Measurements from ENCODE around the gene STAT4. TPM values are rescaled to one million over a fixed set of nuclear protein-coding genes. Genes with fewer than 3 reads are reported as not detected.

The STAT4 gene
- total and polyA plus RNA-seq, 5 donors from 2014 or later = 22.7 to 60.0 (median 28.8) TPM

- Mint-ChIP-seq H3K27ac (no peak overlapping the region), H3K27me3 (no peaks in the 10 kb centered on the region), H3K9me3 (peaks cover 0 to 3% (median 0%) of the 10 kb centered on the region in 7 donors), H3K4me3 (no peak overlapping the region), H3K36me3 (peaks cover 4% of the 10 kb centered on the region), H3K4me1 (peaks cover 13 to 34% (median 21%) of the 10 kb centered on the region in 4 donors)
- Histone ChIP-seq H3K4me1 (ENCODE audit: control insufficient read depth, insufficient read depth, low read length, poor library complexity, severe bottlenecking) (peaks cover 65% of the 10 kb centered on the region), H3K36me3 (ENCODE audit: control insufficient read depth, insufficient read depth, low read length) (no peaks in the 10 kb centered on the region), H3K4me3 (ENCODE audit: low read depth, low read length) (peak overlapping the region; percentile 90), H3K27ac (ENCODE audit: insufficient read depth, low read length, poor library complexity, severe bottlenecking) (peak overlapping the region; percentile 95), H3K9me3 (ENCODE audit: control insufficient read depth in 2 of 2, low read length in 2 of 2) (no peaks in the 10 kb centered on the region), H3K27me3 (ENCODE audit: control insufficient read depth, insufficient read depth, low read length) (no peaks in the 10 kb centered on the region)
- DNase-seq (peak; percentile 87 to 98 (median 89)), ATAC-seq (ENCODE audit: low read depth in 2 of 2) (peak; percentile 76 to 77)
Measured at GRCh38 chr2:191020221-191020741, 130.5 kb downstream of the STAT4 start.

GRCh38 chr2:191019376-191019775 is 131.4 kb downstream of the STAT4 start:
- no peaks in the 10 kb centered on the region for H3K36me3 ChIP-seq (ENCODE audit: control insufficient read depth, insufficient read depth, low read length)
- Mint-ChIP-seq H3K27ac (peak overlapping the region in 2 of 3 donors; percentile 84 to 92), H3K9me3 (peaks cover 0 to 3% (median 0%) of the 10 kb centered on the region in 7 donors), H3K36me3 (peaks cover 4% of the 10 kb centered on the region), H3K4me1 (peaks cover 8 to 31% (median 20%) of the 10 kb centered on the region in 4 donors), H3K27me3 (no peaks in the 10 kb centered on the region), H3K4me3 (peak overlapping the region in 2 of 4 donors; percentile 78 to 90)
- DNase-seq (no peak), ATAC-seq (ENCODE audit: low read depth in 2 of 2) (no peak)
- no peaks in the 10 kb centered on the region for H3K9me3 ChIP-seq (ENCODE audit: control insufficient read depth in 2 of 2, low read length in 2 of 2)
- no peaks in the 10 kb centered on the region for H3K27me3 ChIP-seq (ENCODE audit: control insufficient read depth, insufficient read depth, low read length)
- H3K27ac ChIP-seq (ENCODE audit: insufficient read depth, low read length, poor library complexity, severe bottlenecking) = peak overlapping the region; percentile 95
- H3K4me3 ChIP-seq (ENCODE audit: low read depth, low read length) = peak overlapping the region; percentile 90
- peaks cover 73% of the 10 kb centered on the region for H3K4me1 ChIP-seq (ENCODE audit: control insufficient read depth, insufficient read depth, low read length, poor library complexity, severe bottlenecking)

GRCh38 chr2:191018643-191019119 is 132.1 kb downstream of the STAT4 start:
- H3K27me3 ChIP-seq (ENCODE audit: control insufficient read depth, insufficient read depth, low read length) = no peaks in the 10 kb centered on the region
- Mint-ChIP-seq H3K4me3 (peak overlapping the region in 3 of 4 donors; percentile 78 to 90 (median 87)), H3K27ac (peak overlapping the region; percentile 84 to 92 (median 92)), H3K36me3 (peaks cover 4% of the 10 kb centered on the region), H3K4me1 (peaks cover 8 to 29% (median 20%) of the 10 kb centered on the region in 4 donors), H3K27me3 (no peaks in the 10 kb centered on the region), H3K9me3 (peaks cover 0 to 3% (median 0%) of the 10 kb centered on the region in 7 donors)
- ATAC-seq (ENCODE audit: low read depth in 2 of 2) (no peak), DNase-seq (peak in 1 of 3 donors; percentile 53)
- no peaks in the 10 kb centered on the region for H3K9me3 ChIP-seq (ENCODE audit: control insufficient read depth in 2 of 2, low read length in 2 of 2)
- H3K4me1 ChIP-seq (ENCODE audit: control insufficient read depth, insufficient read depth, low read length, poor library complexity, severe bottlenecking) = peaks cover 66% of the 10 kb centered on the region
- H3K36me3 ChIP-seq (ENCODE audit: control insufficient read depth, insufficient read depth, low read length) = no peaks in the 10 kb centered on the region
- peak overlapping the region; percentile 90 for H3K4me3 ChIP-seq (ENCODE audit: low read depth, low read length)
- H3K27ac ChIP-seq (ENCODE audit: insufficient read depth, low read length, poor library complexity, severe bottlenecking) = peak overlapping the region; percentile 95

- H3K9me3 ChIP-seq (ENCODE audit: control insufficient read depth in 2 of 2, low read length in 2 of 2) = no peaks in the 10 kb centered on the region
- Mint-ChIP-seq H3K27me3 (no peaks in the 10 kb centered on the region), H3K4me1 (peaks cover 8 to 29% (median 20%) of the 10 kb centered on the region in 4 donors), H3K27ac (peak overlapping the region; percentile 84 to 92 (median 92)), H3K9me3 (peaks cover 0 to 3% (median 0%) of the 10 kb centered on the region in 7 donors), H3K4me3 (peak overlapping the region in 2 of 4 donors; percentile 78 to 90), H3K36me3 (peaks cover 4% of the 10 kb centered on the region)
- peak overlapping the region; percentile 95 for H3K27ac ChIP-seq (ENCODE audit: insufficient read depth, low read length, poor library complexity, severe bottlenecking)
- peaks cover 66% of the 10 kb centered on the region for H3K4me1 ChIP-seq (ENCODE audit: control insufficient read depth, insufficient read depth, low read length, poor library complexity, severe bottlenecking)
- H3K4me3 ChIP-seq (ENCODE audit: low read depth, low read length) = peak overlapping the region; percentile 90
- ATAC-seq (ENCODE audit: low read depth in 2 of 2) (no peak), DNase-seq (no peak)
- no peaks in the 10 kb centered on the region for H3K36me3 ChIP-seq (ENCODE audit: control insufficient read depth, insufficient read depth, low read length)
- no peaks in the 10 kb centered on the region for H3K27me3 ChIP-seq (ENCODE audit: control insufficient read depth, insufficient read depth, low read length)
Measured at GRCh38 chr2:191018048-191018447, 132.7 kb downstream of the STAT4 start.

- Mint-ChIP-seq H3K9me3 (peaks cover 0 to 3% (median 0%) of the 10 kb centered on the region in 7 donors), H3K4me1 (peaks cover 14 to 33% (median 24%) of the 10 kb centered on the region in 4 donors), H3K27ac (peak overlapping the region in 1 of 3 donors; percentile 57), H3K36me3 (peaks cover 10% of the 10 kb centered on the region), H3K27me3 (no peaks in the 10 kb centered on the region), H3K4me3 (no peak overlapping the region)
- Histone ChIP-seq H3K4me1 (ENCODE audit: control insufficient read depth, insufficient read depth, low read length, poor library complexity, severe bottlenecking) (peaks cover 65% of the 10 kb centered on the region), H3K4me3 (ENCODE audit: low read depth, low read length) (no peak overlapping the region), H3K27ac (ENCODE audit: insufficient read depth, low read length, poor library complexity, severe bottlenecking) (peak overlapping the region; percentile 95), H3K36me3 (ENCODE audit: control insufficient read depth, insufficient read depth, low read length) (peaks cover 7% of the 10 kb centered on the region), H3K27me3 (ENCODE audit: control insufficient read depth, insufficient read depth, low read length) (no peaks in the 10 kb centered on the region), H3K9me3 (ENCODE audit: control insufficient read depth in 2 of 2, low read length in 2 of 2) (no peaks in the 10 kb centered on the region)
- DNase-seq (no peak), ATAC-seq (ENCODE audit: low read depth in 2 of 2) (no peak)
Measured at GRCh38 chr2:191015831-191016230, 135.0 kb downstream of the STAT4 start.

- ATAC-seq (ENCODE audit: low read depth in 2 of 2) (no peak), DNase-seq (no peak)
- peaks cover 66% of the 10 kb centered on the region for H3K4me1 ChIP-seq (ENCODE audit: control insufficient read depth, insufficient read depth, low read length, poor library complexity, severe bottlenecking)
- peaks cover 10% of the 10 kb centered on the region for H3K36me3 ChIP-seq (ENCODE audit: control insufficient read depth, insufficient read depth, low read length)
- Mint-ChIP-seq H3K36me3 (peaks cover 11% of the 10 kb centered on the region), H3K9me3 (peaks cover 0 to 3% (median 0%) of the 10 kb centered on the region in 7 donors), H3K4me3 (no peak overlapping the region), H3K27me3 (no peaks in the 10 kb centered on the region), H3K4me1 (peaks cover 14 to 38% (median 26%) of the 10 kb centered on the region in 4 donors), H3K27ac (no peak overlapping the region)
- H3K27ac ChIP-seq (ENCODE audit: insufficient read depth, low read length, poor library complexity, severe bottlenecking) = peak overlapping the region; percentile 95
- no peaks in the 10 kb centered on the region for H3K27me3 ChIP-seq (ENCODE audit: control insufficient read depth, insufficient read depth, low read length)
- no peaks in the 10 kb centered on the region for H3K9me3 ChIP-seq (ENCODE audit: control insufficient read depth in 2 of 2, low read length in 2 of 2)
- peak overlapping the region; percentile 94 for H3K4me3 ChIP-seq (ENCODE audit: low read depth, low read length)
Measured at GRCh38 chr2:191015239-191015638, 135.6 kb downstream of the STAT4 start.

- no peak for DNase-seq
- H3K9me3 ChIP-seq (ENCODE audit: control insufficient read depth in 2 of 2, low read length in 2 of 2) = no peaks in the 10 kb centered on the region
- peaks cover 71% of the 10 kb centered on the region for H3K4me1 ChIP-seq (ENCODE audit: control insufficient read depth, insufficient read depth, low read length, poor library complexity, severe bottlenecking)
- peaks cover 17% of the 10 kb centered on the region for H3K36me3 Mint-ChIP-seq
- peaks cover 0 to 3% (median 0%) of the 10 kb centered on the region in 7 donors for H3K9me3 Mint-ChIP-seq
- peak overlapping the region; percentile 95 for H3K27ac ChIP-seq (ENCODE audit: insufficient read depth, low read length, poor library complexity, severe bottlenecking)
- peak; percentile 0 to 1 for ATAC-seq (ENCODE audit: low read depth in 2 of 2)
- H3K27me3 Mint-ChIP-seq = no peaks in the 10 kb centered on the region
- peaks cover 20 to 44% (median 29%) of the 10 kb centered on the region in 4 donors for H3K4me1 Mint-ChIP-seq
- H3K4me3 ChIP-seq (ENCODE audit: low read depth, low read length) = peak overlapping the region; percentile 94
- H3K27ac Mint-ChIP-seq = no peak overlapping the region
- H3K4me3 Mint-ChIP-seq = no peak overlapping the region
- H3K36me3 ChIP-seq (ENCODE audit: control insufficient read depth, insufficient read depth, low read length) = peaks cover 16% of the 10 kb centered on the region
- H3K27me3 ChIP-seq (ENCODE audit: control insufficient read depth, insufficient read depth, low read length) = no peaks in the 10 kb centered on the region
Measured at GRCh38 chr2:191014653-191015020, 136.2 kb downstream of the STAT4 start.

Measured in CD4-positive, CD25-positive, alpha-beta regulatory T cell (primary cell).